ENCODE results near the gene METTL14. TPM values are rescaled to one million over a fixed set of nuclear protein-coding genes. Genes with fewer than 3 reads are reported as not detected.

The METTL14 gene
- total and polyA plus RNA-seq, 3 donors from 2014 or later = 49.2 to 74.3 (median 54.8) TPM

DNA sequence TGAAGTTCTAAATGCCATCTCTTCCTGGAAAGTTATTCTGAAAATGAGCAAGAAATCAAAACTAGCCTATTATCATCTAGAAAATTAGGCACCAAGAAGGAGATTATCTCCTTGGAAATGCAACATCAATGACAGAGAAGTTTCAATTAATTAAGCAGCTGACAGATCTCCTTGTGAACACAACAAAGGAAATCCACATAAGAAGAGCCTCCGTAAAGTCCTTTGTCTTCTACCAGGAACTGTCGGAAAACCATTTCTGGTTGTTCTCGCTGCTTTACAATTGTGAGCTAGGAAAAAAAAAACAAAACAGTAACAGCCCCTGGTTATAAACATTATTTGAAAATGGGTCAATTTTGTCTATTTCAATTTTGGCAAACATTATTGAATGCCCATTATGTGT is 38.2 kb downstream of the METTL14 start:
- TF ChIP-seq CTCF (IDR thresholded peaks at IDR 0.05) (no peak), POLR2A (IDR thresholded peaks at IDR 0.05) (no peak)
- H3K36me3 ChIP-seq (ENCODE audit: low read depth, missing control alignments) = no peaks in the 10 kb centered on the region
- no peak overlapping the region for H3K27ac ChIP-seq
- no peaks in the 10 kb centered on the region for H3K9me3 ChIP-seq
- no peak for DNase-seq
- no peak overlapping the region for H3K4me3 ChIP-seq
- intact Hi-C loops (cut with DNase I; ENCODE audit: low total_unique reads) = no loop called here
- no peaks in the 10 kb centered on the region for H3K4me1 ChIP-seq
- WGBS, 2 donors = 96% methylated on average over 3 of the region's 3 CpGs
- no peaks in the 10 kb centered on the region for H3K27me3 ChIP-seq

- no peak for DNase-seq
- Histone ChIP-seq H3K36me3 (ENCODE audit: low read depth, missing control alignments) (no peaks in the 10 kb centered on the region), H3K27me3 (no peaks in the 10 kb centered on the region), H3K4me1 (no peaks in the 10 kb centered on the region), H3K4me3 (no peak overlapping the region), H3K27ac (no peak overlapping the region), H3K9me3 (no peaks in the 10 kb centered on the region)
- TF ChIP-seq CTCF (IDR thresholded peaks at IDR 0.05) = no peak
- no peak for TF ChIP-seq POLR2A (IDR thresholded peaks at IDR 0.05)
- intact Hi-C loops (cut with DNase I; ENCODE audit: low total_unique reads) = no loop called here
- 81 to 100% methylated on average over 1 of the region's 1 CpG for WGBS, 2 donors
Observed at GRCh38 chr4:118727360-118727759, 42.2 kb downstream of the METTL14 start.

- WGBS, 2 donors = 77 to 82% methylated on average over 6 of the region's 6 CpGs
- TF ChIP-seq POLR2A (IDR thresholded peaks at IDR 0.05) (no peak), CTCF (IDR thresholded peaks at IDR 0.05) (no peak)
- H3K9me3 ChIP-seq = no peaks in the 10 kb centered on the region
- intact Hi-C loops (cut with DNase I; ENCODE audit: low total_unique reads) = no loop called here
- DNase-seq = no peak
- H3K4me1 ChIP-seq = no peaks in the 10 kb centered on the region
- no peak overlapping the region for H3K4me3 ChIP-seq
- H3K36me3 ChIP-seq (ENCODE audit: low read depth, missing control alignments) = no peaks in the 10 kb centered on the region
- no peaks in the 10 kb centered on the region for H3K27me3 ChIP-seq
- H3K27ac ChIP-seq = no peak overlapping the region
Observed at GRCh38 chr4:118729287-118730286, 44.4 kb downstream of the METTL14 start.

DNA sequence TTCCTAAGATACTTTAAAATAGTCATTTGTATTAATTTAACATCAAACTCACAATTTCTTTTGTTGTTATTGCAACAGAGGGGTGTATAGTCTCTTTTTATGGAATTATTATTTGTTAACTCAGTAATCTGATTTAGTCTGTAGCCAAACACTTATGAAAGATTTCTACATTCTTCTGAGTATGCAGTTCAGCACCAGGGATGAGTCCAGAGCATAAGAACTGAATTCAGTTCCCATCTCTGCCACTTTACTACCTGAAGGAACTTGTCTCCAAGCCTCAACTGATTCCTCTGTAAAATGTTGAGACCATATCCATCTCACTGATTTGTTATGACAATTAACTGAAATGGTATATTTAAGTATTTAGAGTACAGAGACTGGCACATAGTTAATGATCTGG is 45.5 kb downstream of the METTL14 start:
- no peak for DNase-seq
- no peaks in the 10 kb centered on the region for H3K36me3 ChIP-seq (ENCODE audit: low read depth, missing control alignments)
- intact Hi-C loops (cut with DNase I; ENCODE audit: low total_unique reads) = no loop called here
- no peak overlapping the region for H3K27ac ChIP-seq
- TF ChIP-seq CTCF (IDR thresholded peaks at IDR 0.05) = no peak
- no peak for TF ChIP-seq POLR2A (IDR thresholded peaks at IDR 0.05)
- H3K9me3 ChIP-seq = no peaks in the 10 kb centered on the region
- H3K4me1 ChIP-seq = no peaks in the 10 kb centered on the region
- H3K4me3 ChIP-seq = no peak overlapping the region
- no peaks in the 10 kb centered on the region for H3K27me3 ChIP-seq
